Suprapubic skin (tissue), 4 donors: ENCODE results near the gene PLD5. TPM values are rescaled to one million over a fixed set of nuclear protein-coding genes. Genes with fewer than 3 reads are reported as not detected.
"Not testable (repeated sequence)": the region's sequence is repeated elsewhere in the genome, so short reads cannot be mapped to it uniquely, and the experiment has no call there.

ENCODE experiments used
- DNase-seq, 2 donors: peaks; one replicate each; pipeline ENCODE4 v3.0.0-alpha.2; 2019; ENCODE audit warnings: low spot score in 2 of 2
- H3K27ac ChIP-seq: fragments of 200-600 bp; sonication (generic); one replicate; pipeline ENCODE4 v1.5.1; 2019
- H3K27me3 ChIP-seq: fragments of 200-600 bp; sonication (generic); one replicate; pipeline ENCODE4 v1.5.1; 2019
- H3K36me3 ChIP-seq: fragments of 200-600 bp; sonication (generic); one replicate; pipeline ENCODE4 v1.5.1; 2019
- H3K4me1 ChIP-seq: fragments of 200-600 bp; sonication (generic); one replicate; pipeline ENCODE4 v1.5.1; 2019
- H3K4me3 ChIP-seq: fragments of 200-600 bp; sonication (generic); one replicate; pipeline ENCODE4 v1.5.1; 2019; ENCODE audit warnings: mild to moderate bottlenecking
- H3K9me3 ChIP-seq: fragments of 200-600 bp; sonication (generic); one replicate; pipeline ENCODE4 v1.5.1; 2019
- CTCF ChIP-seq, 2 donors: fragments of 200-600 bp in 1 of 2; fragments of 450-650 bp in 1 of 2; sonication (generic) in 1 of 2; IDR thresholded peaks; one replicate each; pipeline ENCODE4 v1.5.1; 2016 to 2019; ENCODE audit warnings: antibody characterized with exemption in 2 of 2, mild to moderate bottlenecking in 1 of 2, moderate library complexity in 1 of 2
- EP300 ChIP-seq: sonication (generic); formaldehyde crosslinking; IDR thresholded peaks from one replicate; pipeline ENCODE4 v1.6.1; 2017; ENCODE audit warnings: antibody characterized with exemption
- POLR2A ChIP-seq, 2 donors: fragments of 450-650 bp; IDR thresholded peaks; one replicate each; pipeline ENCODE4 v1.6.1; 2017; ENCODE audit warnings: antibody characterized with exemption in 2 of 2, mild to moderate bottlenecking in 2 of 2, moderate library complexity in 2 of 2
- POLR2AphosphoS5 ChIP-seq, 3 donors: sonication (generic); formaldehyde crosslinking; IDR thresholded peaks; one replicate each; pipeline ENCODE4 v1.6.1; 2017; ENCODE audit warnings: antibody characterized with exemption in 3 of 3
- WGBS: methylation state at CpG from one replicate; pipeline ENCODE4 v1.1.5; 2018; 5-methylcytosine and 5-hydroxymethylcytosine counted together
- total RNA-seq, 4 donors: library from RNA; depleted of rRNA; stranded (reverse); fragments of >200 nt; gene quantifications; one replicate each; pipeline ENCODE4 v1.1.0, GENCODE V29; 2016

PLD5 gene
- total RNA-seq, 4 donors from 2014 or later, result 0.21 to 0.64 TPM; not detected in 2

DNA sequence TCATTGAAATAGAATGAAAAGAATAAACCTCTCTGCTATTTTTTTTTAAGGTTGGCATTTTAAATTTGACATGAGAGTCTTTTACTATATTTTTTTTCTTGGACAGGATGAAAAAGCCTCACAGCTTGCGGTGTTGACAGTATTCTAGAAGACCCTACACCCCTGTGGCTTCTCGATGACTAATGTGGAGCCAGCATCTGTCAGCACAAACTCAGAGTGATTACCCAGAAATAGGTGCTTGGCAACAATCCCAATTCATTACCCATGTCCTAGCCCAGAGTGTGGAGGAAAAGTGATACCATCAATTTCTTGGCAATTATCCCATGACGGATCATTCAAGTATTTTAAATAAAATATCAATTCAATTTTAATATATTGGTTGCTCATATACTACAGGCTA lies 338.8 kb downstream of the PLD5 start:
- DNase-seq, result no peak
- no peak for TF ChIP-seq POLR2A (IDR thresholded peaks at IDR 0.05)
- TF ChIP-seq EP300, result no peak
- no peak for TF ChIP-seq POLR2AphosphoS5 (IDR thresholded peaks at IDR 0.05)
- no peak for TF ChIP-seq CTCF (IDR thresholded peaks at IDR 0.05)

GRCh38 chr1:242184955-242185354 lies 339.5 kb downstream of the PLD5 start:
- H3K4me1 ChIP-seq, result no peaks in the 10 kb centered on the region
- H3K4me3 ChIP-seq, result no peak overlapping the region
- 66% methylated on average over 4 of the region's 4 CpGs for WGBS
- no peaks in the 10 kb centered on the region for H3K9me3 ChIP-seq
- H3K36me3 ChIP-seq, result no peaks in the 10 kb centered on the region
- H3K27ac ChIP-seq, result no peak overlapping the region
- H3K27me3 ChIP-seq, result no peaks in the 10 kb centered on the region
- TF ChIP-seq POLR2A (IDR thresholded peaks at IDR 0.05) (no peak), POLR2AphosphoS5 (IDR thresholded peaks at IDR 0.05) (no peak), EP300 (no peak), CTCF (IDR thresholded peaks at IDR 0.05) (no peak)
- no peak for DNase-seq

More for the DNA sequence above, 338.8 kb downstream of the PLD5 start:
- WGBS, result 47% methylated on average over 3 of the region's 3 CpGs
- Histone ChIP-seq H3K27ac (no peak overlapping the region), H3K4me1 (no peaks in the 10 kb centered on the region), H3K27me3 (no peaks in the 10 kb centered on the region), H3K9me3 (no peaks in the 10 kb centered on the region), H3K4me3 (no peak overlapping the region), H3K36me3 (no peaks in the 10 kb centered on the region)

- H3K9me3 ChIP-seq, H3K4me1 ChIP-seq, H3K27ac ChIP-seq, DNase-seq, H3K36me3 ChIP-seq, H3K4me3 ChIP-seq, H3K27me3 ChIP-seq: not testable (repeated sequence)
- 62% methylated on average over 5 of the region's 5 CpGs for WGBS
Observed at GRCh38 chr1:242179767-242180166, 344.7 kb downstream of the PLD5 start.

DNA sequence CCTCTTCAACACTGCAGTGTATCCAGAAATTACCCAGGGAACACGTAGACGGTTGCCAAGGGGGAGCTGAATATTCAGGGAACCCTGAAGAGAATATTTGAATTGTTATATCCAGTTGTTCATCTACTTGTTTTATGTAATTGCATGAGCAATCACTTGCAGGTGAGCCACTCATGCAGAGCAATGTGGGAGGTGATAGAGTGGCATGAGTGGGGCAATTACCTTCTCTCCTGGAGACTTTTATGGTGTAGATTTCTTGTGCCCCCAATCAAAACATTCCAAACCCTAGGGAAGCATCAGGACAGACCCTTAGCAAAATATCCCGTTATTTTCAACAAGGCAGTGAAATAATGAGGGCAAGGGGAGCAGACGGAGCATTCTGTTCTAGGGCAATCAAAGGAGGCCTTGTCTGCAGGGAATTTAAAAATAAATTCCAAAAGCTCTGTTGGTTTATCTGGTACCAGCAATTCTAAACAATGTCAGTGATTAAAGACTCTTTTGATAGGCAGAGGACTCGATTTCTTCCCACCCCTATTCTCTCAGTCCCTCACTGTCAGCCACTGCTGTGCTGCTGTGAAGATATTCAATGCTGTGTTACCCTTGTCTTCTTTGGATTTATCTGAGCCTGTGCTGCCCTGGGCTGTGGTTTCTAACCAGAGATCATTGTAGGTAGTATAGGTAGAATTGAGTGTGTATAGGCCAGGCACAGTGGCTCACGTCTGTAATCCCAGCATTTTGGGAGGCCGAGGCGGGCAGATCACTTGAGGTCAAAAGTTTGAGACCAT lies 345.4 kb downstream of the PLD5 start:
- Histone ChIP-seq H3K27me3 (no peaks in the 10 kb centered on the region), H3K27ac (no peak overlapping the region), H3K4me1 (no peaks in the 10 kb centered on the region), H3K9me3 (no peaks in the 10 kb centered on the region), H3K4me3 (no peak overlapping the region), H3K36me3 (no peaks in the 10 kb centered on the region)
- WGBS, result 58% methylated on average over 8 of the region's 8 CpGs
- TF ChIP-seq CTCF (IDR thresholded peaks at IDR 0.05) (no peak), EP300 (no peak), POLR2AphosphoS5 (IDR thresholded peaks at IDR 0.05) (no peak), POLR2A (IDR thresholded peaks at IDR 0.05) (no peak)
- DNase-seq, result no peak

GRCh38 chr1:242178436-242178835 lies 346.1 kb downstream of the PLD5 start:
- whole genome bisulfite sequencing, result 59% methylated on average over 2 of the region's 2 CpGs

More at GRCh38 chr1:242178436-242178835, 346.1 kb downstream of the PLD5 start:
- Histone ChIP-seq H3K4me3 (no peak overlapping the region), H3K4me1 (no peaks in the 10 kb centered on the region), H3K27ac (no peak overlapping the region), H3K36me3 (no peaks in the 10 kb centered on the region), H3K27me3 (no peaks in the 10 kb centered on the region), H3K9me3 (no peaks in the 10 kb centered on the region)
- no peak for TF ChIP-seq POLR2A (IDR thresholded peaks at IDR 0.05)
- no peak for TF ChIP-seq CTCF (IDR thresholded peaks at IDR 0.05)
- TF ChIP-seq POLR2AphosphoS5 (IDR thresholded peaks at IDR 0.05), result no peak
- no peak for TF ChIP-seq EP300
- no peak for DNase-seq
